ENCODE measurements around the gene MFSD12. TPM values are rescaled to one million over a fixed set of nuclear protein-coding genes. Genes with fewer than 3 reads are reported as not detected.

The MFSD12 gene
- total and polyA plus RNA-seq, 2 of the 8 experiments (the other 6 are each of a cell fraction or from before 2014, with no cell fraction given), result 59.6 to 71.3 TPM

DNA sequence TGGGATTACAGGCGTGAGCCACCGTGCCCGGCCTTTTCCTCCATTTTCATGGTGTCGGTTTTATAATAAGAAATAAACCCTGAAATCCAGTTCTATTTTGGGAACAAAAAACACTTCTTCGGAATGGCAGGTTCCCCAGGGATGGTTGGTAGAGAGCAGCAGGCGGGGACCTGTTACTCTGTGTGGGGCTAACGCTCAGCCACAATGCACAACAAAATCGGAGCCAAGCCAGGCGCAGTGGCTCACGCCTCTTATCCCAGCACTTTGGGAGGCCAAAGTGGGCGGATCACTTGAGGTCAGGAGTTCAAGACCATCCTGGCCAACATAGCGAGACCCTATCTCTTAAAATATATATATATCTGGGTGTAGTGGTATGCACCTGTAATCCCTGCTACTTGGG, 43.6 kb upstream of the MFSD12 start:
- peaks cover 5% of the 10 kb centered on the region; the same call in 1 of the 2 replicates for H3K23me2 ChIP-seq (ENCODE audit: low read depth, low read length)
- FAIRE-seq (no peak), DNase-seq (ENCODE audit: low read depth in 1 of 2, low spot score in 2 of 2) (no peak)
- H3K23ac ChIP-seq (ENCODE audit: insufficient read length), result no peak overlapping the region
- POLR2A ChIA-PET (ENCODE audit: partially characterized antibody), result interaction anchor here (0.9 to 1.6 kb wide), 2 partner anchors 26 to 98 kb away, joined by 3 to 4 read pairs; no protein-coding TSS in a partner anchor
- H3K18ac ChIP-seq (ENCODE audit: extremely low read depth, low read length), result no peak overlapping the region
- no peak overlapping the region for H2AFZ ChIP-seq (ENCODE audit: low read length)
- TF ChIP-seq EP300 (IDR thresholded peaks at IDR 0.05; ENCODE audit: borderline replicate concordance in 1 of 2, low read depth in 2 of 2, low read length in 2 of 2) (no peak), SUZ12 (IDR thresholded peaks at IDR 0.05; ENCODE audit: low read length) (no peak), BACH1 (IDR thresholded peaks at IDR 0.05; ENCODE audit: low read length) (no peak), RNF2 (IDR thresholded peaks at IDR 0.05; ENCODE audit: borderline replicate concordance, low read depth, low read length, missing control alignments, poor library complexity, severe bottlenecking) (no peak), TBP (IDR thresholded peaks at IDR 0.05; ENCODE audit: low read depth, low read length) (no peak), SP4 (IDR thresholded peaks at IDR 0.05; ENCODE audit: low read length) (no peak)
- TF ChIP-seq, protein P1, sequence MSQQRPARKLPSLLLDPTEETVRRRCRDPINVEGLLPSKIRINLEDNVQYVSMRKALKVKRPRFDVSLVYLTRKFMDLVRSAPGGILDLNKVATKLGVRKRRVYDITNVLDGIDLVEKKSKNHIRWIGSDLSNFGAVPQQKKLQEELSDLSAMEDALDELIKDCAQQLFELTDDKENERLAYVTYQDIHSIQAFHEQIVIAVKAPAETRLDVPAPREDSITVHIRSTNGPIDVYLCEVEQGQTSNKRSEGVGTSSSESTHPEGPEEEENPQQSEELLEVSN (IDR thresholded peaks at IDR 0.05), result no peak
- H3K4me1 ChIP-seq (replicated peaks in 1 of 4; ENCODE audit: control insufficient read depth in 3 of 4, insufficient read depth in 4 of 4, low read length in 3 of 4), result peaks cover 0 to 3% (median 1%) of the 10 kb centered on the region in 4 experiments; a peak in 4 of 7 replicates
- no peak overlapping the region for H3K4ac ChIP-seq (replicated peaks; ENCODE audit: insufficient read length, low read depth, low read length)
- H2BK120ac ChIP-seq (replicated peaks; ENCODE audit: low read depth, low read length), result no peak overlapping the region
- H3K4me3 ChIP-seq (ENCODE audit: extremely low read depth in 1 of 4, insufficient read depth in 2 of 4, low read depth in 3 of 4, low read length in 4 of 4), result no peak overlapping the region
- no peaks in the 10 kb centered on the region for H3K36me3 ChIP-seq (ENCODE audit: control insufficient read depth in 2 of 4, insufficient read depth in 4 of 4, low read length in 3 of 4)
- H3K9ac ChIP-seq (replicated peaks in 1 of 4; ENCODE audit: extremely low read depth in 1 of 4, low read depth in 3 of 4, low read length in 3 of 4), result no peak overlapping the region
- no peak overlapping the region for H4K5ac ChIP-seq (ENCODE audit: insufficient read length, low read depth, low read length)
- H3K56ac ChIP-seq (replicated peaks; ENCODE audit: insufficient read length, low read depth, low read length), result no peak overlapping the region
- no peak overlapping the region for H4K91ac ChIP-seq (replicated peaks; ENCODE audit: insufficient read length, low read length)
- H2BK5ac ChIP-seq (ENCODE audit: low read depth, low read length), result no peak overlapping the region
- no peak overlapping the region for H2BK15ac ChIP-seq (ENCODE audit: low read length)
- H3K27ac ChIP-seq (ENCODE audit: low read depth, low read length), result no peak overlapping the region
- H2AK5ac ChIP-seq (ENCODE audit: low read depth, low read length), result no peak overlapping the region
- no peak overlapping the region for H2BK20ac ChIP-seq (ENCODE audit: low read length)
- H3K14ac ChIP-seq (ENCODE audit: insufficient read length), result no peak overlapping the region
- CTCF ChIA-PET (ENCODE audit: partially characterized antibody), result interaction anchor here (0.7 to 3.5 kb wide), 7 partner anchors 8 to 25 kb away, joined by 3 to 16 read pairs (median 3); partner anchors contain the start of gene GIPC3
- peaks cover 0 to 3% of the 10 kb centered on the region in 2 experiments for H4K20me1 ChIP-seq (replicated peaks in 1 of 2; ENCODE audit: control insufficient read depth in 1 of 2, insufficient read depth in 2 of 2, low read length in 2 of 2)
- no peaks in the 10 kb centered on the region for H3K79me2 ChIP-seq (ENCODE audit: control insufficient read depth in 1 of 2, insufficient read depth in 2 of 2, low read length in 2 of 2)
- no peaks in the 10 kb centered on the region for H3K79me1 ChIP-seq (ENCODE audit: low read depth, low read length)
- H3K4me2 ChIP-seq (ENCODE audit: insufficient read depth in 1 of 2, low read depth in 2 of 2, low read length in 2 of 2), result no peak overlapping the region
- peaks cover 0 to 13% (median 12%) of the 10 kb centered on the region in 4 experiments; a peak in 5 of 7 replicates for H3K27me3 ChIP-seq (replicated peaks in 1 of 4; ENCODE audit: control insufficient read depth in 3 of 4, extremely low read depth in 1 of 4, insufficient read depth in 3 of 4, low read length in 3 of 4)
- no peak overlapping the region for H2BK12ac ChIP-seq (ENCODE audit: low read depth, low read length)
- WGBS, 2 experiments (ENCODE audit: extremely low coverage in 1 of 2, insufficient coverage in 1 of 2, insufficient read length in 1 of 2, insufficient replicate concordance in 2 of 2, low coverage in 1 of 2, low lambda C conversion rate in 2 of 2, missing lambda C conversion rate in 1 of 2), result 86% methylated on average over 12 of the region's 12 CpGs; no CpG with 5 or more reads in 1 of the 2 experiments
- H4K8ac ChIP-seq (ENCODE audit: extremely low read depth, insufficient read depth, low read length), result no peak overlapping the region
- no peaks in the 10 kb centered on the region for H3K9me3 ChIP-seq (ENCODE audit: insufficient read depth in 2 of 2, low read depth in 1 of 2, low read length in 1 of 2)

All from H1 (cell line).